ENCODE measurements around the gene SLMAP.

SLMAP gene

GRCh38 chr3:57826952-57827723, 71.0 kb downstream of the SLMAP start:
- no peak for DNase-seq (ENCODE audit: low read depth)
- TF ChIP-seq CTCF (conservative IDR thresholded peaks at IDR 0.05; ENCODE audit: control insufficient read depth, insufficient read depth, low read depth, low read length): no peak
- H3K4me3 ChIP-seq (ENCODE audit: control insufficient read depth, low read depth, low read length): no peak overlapping the region

- H3K4me3 ChIP-seq (ENCODE audit: control insufficient read depth, low read depth, low read length): no peak overlapping the region
- DNase-seq (ENCODE audit: low read depth): no peak
- TF ChIP-seq CTCF (conservative IDR thresholded peaks at IDR 0.05; ENCODE audit: control insufficient read depth, insufficient read depth, low read depth, low read length): no peak
These were observed 71.6 kb downstream of the SLMAP start for GRCh38 chr3:57827757-57828156.

- no peak for DNase-seq (ENCODE audit: low read depth)
- TF ChIP-seq CTCF (conservative IDR thresholded peaks at IDR 0.05; ENCODE audit: control insufficient read depth, insufficient read depth, low read depth, low read length): no peak
- no peak overlapping the region for H3K4me3 ChIP-seq (ENCODE audit: control insufficient read depth, low read depth, low read length)
These were observed 76.4 kb downstream of the SLMAP start for GRCh38 chr3:57832486-57832885.

GRCh38 chr3:57832900-57833313, 76.8 kb downstream of the SLMAP start:
- H3K4me3 ChIP-seq (ENCODE audit: control insufficient read depth, low read depth, low read length): no peak overlapping the region
- TF ChIP-seq CTCF (conservative IDR thresholded peaks at IDR 0.05; ENCODE audit: control insufficient read depth, insufficient read depth, low read depth, low read length): no peak
- DNase-seq (ENCODE audit: low read depth): no peak

GRCh38 chr3:57833763-57834162, 77.7 kb downstream of the SLMAP start:
- no peak for DNase-seq (ENCODE audit: low read depth)
- TF ChIP-seq CTCF (conservative IDR thresholded peaks at IDR 0.05; ENCODE audit: control insufficient read depth, insufficient read depth, low read depth, low read length): no peak

GRCh38 chr3:57837686-57838085, 81.6 kb downstream of the SLMAP start:
- no peak for DNase-seq (ENCODE audit: low read depth)
- no peak for TF ChIP-seq CTCF (conservative IDR thresholded peaks at IDR 0.05; ENCODE audit: control insufficient read depth, insufficient read depth, low read depth, low read length)
- H3K4me3 ChIP-seq (ENCODE audit: control insufficient read depth, low read depth, low read length): no peak overlapping the region

More at GRCh38 chr3:57833763-57834162, 77.7 kb downstream of the SLMAP start:
- H3K4me3 ChIP-seq (ENCODE audit: control insufficient read depth, low read depth, low read length): no peak overlapping the region

Data from fibroblast of mammary gland (primary cell).